HEK293 (cell line): ENCODE data around the gene TMC4.
A peak's percentile ranks its signal among the peaks of the same experiment; 100 is the strongest.

ENCODE experiments used
- CTCF ChIP-seq: fragments of 450-650 bp; formaldehyde crosslinking; IDR thresholded peaks from 2 replicates; pipeline ENCODE4 v1.5.1; 2016; ENCODE audit warnings: missing biosample characterization, missing genetic modification characterization
- ELK4 ChIP-seq: IDR thresholded peaks from 2 replicates; pipeline ENCODE4 v1.6.1; 2011; ENCODE audit warnings: mild to moderate bottlenecking, low read depth, low read length, borderline replicate concordance
- GLI2 ChIP-seq: fragments of 450-650 bp; formaldehyde crosslinking; IDR thresholded peaks from 2 replicates; pipeline ENCODE4; 2017; ENCODE audit warnings: missing biosample characterization, missing genetic modification characterization, low read depth, borderline replicate concordance
- GLIS2 ChIP-seq: fragments of 450-650 bp; formaldehyde crosslinking; IDR thresholded peaks from 2 replicates; pipeline ENCODE4 v1.5.1; 2016; ENCODE audit warnings: missing biosample characterization, missing genetic modification characterization
- HOXC10 ChIP-seq: sonication (generic); formaldehyde crosslinking; IDR thresholded peaks from 2 replicates; pipeline ENCODE4 v1.8.1; 2023; ENCODE audit warnings: mild to moderate bottlenecking, missing genetic modification reagents
- MEIS1 ChIP-seq: sonication (generic); formaldehyde crosslinking; IDR thresholded peaks from 2 replicates; pipeline ENCODE4 v1.8.1; 2022; ENCODE audit warnings: missing genetic modification reagents, mild to moderate bottlenecking, borderline replicate concordance
- MYNN ChIP-seq: fragments of 450-650 bp; formaldehyde crosslinking; IDR thresholded peaks from 2 replicates; pipeline ENCODE4 v1.5.1; 2016; ENCODE audit warnings: missing biosample characterization, missing genetic modification characterization, borderline replicate concordance
- SETDB1 ChIP-seq: IDR thresholded peaks from one replicate; pipeline ENCODE4 v1.6.1; 2017; ENCODE audit warnings: mild to moderate bottlenecking, low read length, moderate library complexity, mixed read lengths; ENCODE audit not compliant: insufficient read length
- ZBTB48 ChIP-seq: fragments of 450-650 bp; formaldehyde crosslinking; IDR thresholded peaks from 2 replicates; pipeline ENCODE4 v1.5.1; 2016; ENCODE audit warnings: missing biosample characterization, missing genetic modification characterization
- ZNF223 ChIP-seq: fragments of 450-650 bp; formaldehyde crosslinking; IDR thresholded peaks from 2 replicates; pipeline ENCODE4 v1.5.1; 2016; ENCODE audit warnings: missing biosample characterization, missing genetic modification characterization
- ZNF274 ChIP-seq, 2 experiments: fragments of 200-500 bp in 1 of 2; fragments of 450-650 bp in 1 of 2; sonication (Bioruptor generic) in 1 of 2; formaldehyde crosslinking in 1 of 2; IDR thresholded peaks; 2 replicates each; pipeline versions ENCODE4 v1.5.1 to v1.6.1; 2014 to 2016; ENCODE audit warnings: borderline replicate concordance in 1 of 2, inconsistent platforms in 1 of 2, low read length in 1 of 2, missing biosample characterization in 1 of 2, missing genetic modification characterization in 1 of 2
- ZNF292 ChIP-seq: fragments of 450-650 bp; formaldehyde crosslinking; IDR thresholded peaks from 2 replicates; pipeline ENCODE4 v1.5.1; 2016; ENCODE audit warnings: low read depth, missing biosample characterization, missing genetic modification characterization, borderline replicate concordance
- ZNF324 ChIP-seq: fragments of 450-650 bp; formaldehyde crosslinking; IDR thresholded peaks from 2 replicates; pipeline ENCODE4 v1.5.1; 2016; ENCODE audit warnings: missing biosample characterization, missing genetic modification characterization
- ZNF48 ChIP-seq: fragments of 450-650 bp; formaldehyde crosslinking; IDR thresholded peaks from 2 replicates; pipeline ENCODE4 v1.5.1; 2016; ENCODE audit warnings: missing biosample characterization, missing genetic modification characterization
- ZNF510 ChIP-seq: fragments of 450-650 bp; formaldehyde crosslinking; IDR thresholded peaks from 2 replicates; pipeline ENCODE4 v1.5.1; 2018; ENCODE audit warnings: mild to moderate bottlenecking, missing genetic modification characterization, missing biosample characterization; ENCODE audit not compliant: insufficient replicate concordance
- ZNF560 ChIP-seq: fragments of 450-650 bp; formaldehyde crosslinking; IDR thresholded peaks from 2 replicates; pipeline ENCODE4 v1.5.1; 2017; ENCODE audit warnings: missing biosample characterization, missing genetic modification characterization, borderline replicate concordance
- ZNF561 ChIP-seq: fragments of 450-650 bp; IDR thresholded peaks from 2 replicates; pipeline ENCODE4 v1.5.1; 2018; ENCODE audit warnings: missing biosample characterization, missing genetic modification characterization, borderline replicate concordance
- ZNF600 ChIP-seq: fragments of 450-650 bp; formaldehyde crosslinking; IDR thresholded peaks from 2 replicates; pipeline ENCODE4 v1.5.1; 2016; ENCODE audit warnings: missing biosample characterization, missing genetic modification characterization
- ZNF621 ChIP-seq: fragments of 450-650 bp; formaldehyde crosslinking; IDR thresholded peaks from 2 replicates; pipeline ENCODE4 v1.5.1; 2017; ENCODE audit warnings: missing biosample characterization, missing genetic modification characterization
- ZNF677 ChIP-seq: fragments of 450-650 bp; IDR thresholded peaks from 2 replicates; pipeline ENCODE4 v1.5.0; 2018; ENCODE audit warnings: missing biosample characterization, mild to moderate bottlenecking, missing genetic modification characterization, moderate library complexity
- ZNF791 ChIP-seq: fragments of 450-650 bp; formaldehyde crosslinking; IDR thresholded peaks from 2 replicates; pipeline ENCODE4 v1.5.1; 2016; ENCODE audit warnings: missing biosample characterization, missing genetic modification characterization
- ZSCAN23 ChIP-seq: fragments of 450-650 bp; formaldehyde crosslinking; IDR thresholded peaks from 2 replicates; pipeline ENCODE4 v1.5.1; 2016; ENCODE audit warnings: missing biosample characterization, missing genetic modification characterization
- TF ChIP-seq, protein P1 (sequence below): fragments of 450-650 bp; formaldehyde crosslinking; conservative IDR thresholded peaks from 2 replicates; pipeline ENCODE4 v1.5.1; 2016; ENCODE audit warnings: low read depth, missing biosample characterization, missing genetic modification characterization
- TF ChIP-seq, protein P2 (sequence below): fragments of 450-650 bp; formaldehyde crosslinking; IDR thresholded peaks from 2 replicates; pipeline ENCODE4 v1.5.1; 2016; ENCODE audit warnings: missing biosample characterization, missing genetic modification characterization
- TF ChIP-seq, protein P3 (sequence below): fragments of 450-650 bp; formaldehyde crosslinking; IDR thresholded peaks from 2 replicates; pipeline ENCODE4 v1.5.1; 2016; ENCODE audit warnings: missing biosample characterization, missing genetic modification characterization
- TF ChIP-seq, protein P4 (sequence below): fragments of 450-650 bp; formaldehyde crosslinking; IDR thresholded peaks from 2 replicates; pipeline ENCODE4 v1.5.1; 2016; ENCODE audit warnings: missing biosample characterization, missing genetic modification characterization, low read depth

TMC4 gene

DNA sequence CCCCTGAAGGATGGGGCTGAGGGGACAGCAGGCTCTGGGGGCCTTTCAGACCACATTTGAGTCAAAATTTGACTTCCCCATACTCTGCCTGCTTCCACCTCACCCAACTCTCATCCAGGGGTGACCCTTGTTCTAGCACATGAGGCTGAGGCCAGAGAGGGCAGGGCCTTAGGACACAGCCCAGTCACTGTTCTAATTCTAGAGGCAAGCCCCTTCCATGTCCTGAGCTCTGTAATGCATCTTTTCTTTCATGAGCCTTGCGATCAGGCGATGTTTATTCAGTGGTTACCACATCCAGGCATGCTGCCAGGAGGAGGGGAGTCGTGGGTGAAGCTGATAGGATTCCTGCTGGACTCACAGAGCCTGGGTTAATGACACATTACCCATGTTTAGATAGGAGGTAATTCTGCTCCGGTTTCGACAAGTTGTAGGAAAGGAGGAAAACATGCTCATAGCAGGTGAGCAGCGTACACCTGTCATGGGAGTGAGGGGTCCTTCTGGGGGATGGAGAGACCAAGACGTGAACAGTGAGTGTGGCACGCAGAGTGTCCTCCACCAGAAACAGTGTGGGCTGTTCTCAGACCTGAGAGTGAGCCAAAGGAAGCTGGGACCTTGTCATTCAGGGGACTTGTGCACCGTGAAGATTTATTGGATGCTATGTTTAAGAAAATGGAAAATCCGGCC, 37.0 kb upstream of the TMC4 start (continued):
- TF ChIP-seq GLIS2 (tag by site-specific recombination) (no peak), CTCF (no peak), ZNF621 (no peak), ZNF223 (no peak), ZSCAN23 (tag by site-specific recombination) (no peak), ZBTB48 (tag by site-specific recombination) (no peak), ZNF324 (tag by site-specific recombination) (no peak), ELK4 (no peak), HOXC10 (CRISPR knock-in tag) (no peak; the same call in 1 of the 2 replicates), GLI2 (tag by site-specific recombination) (no peak), ZNF48 (tag by site-specific recombination) (no peak), SETDB1 (no peak), MYNN (no peak), MEIS1 (CRISPR knock-in tag) (no peak), ZNF292 (tag by site-specific recombination) (no peak), ZNF274 (IDR thresholded peaks at IDR 0.05; ENCODE audit: low read length) (no peak), ZNF274 (tag by site-specific recombination; IDR thresholded peaks at IDR 0.05; ENCODE audit: borderline replicate concordance) (no peak), ZNF510 (tag by site-specific recombination) (no peak), ZNF791 (tag by site-specific recombination) (no peak), ZNF560 (tag by site-specific recombination) (no peak), ZNF677 (tag by site-specific recombination) (no peak), ZNF561 (tag by site-specific recombination) (peak; percentile 93; the same call in 1 of the 2 replicates), ZNF600 (tag by site-specific recombination) (peak; percentile 56)
- TF ChIP-seq, protein P1, sequence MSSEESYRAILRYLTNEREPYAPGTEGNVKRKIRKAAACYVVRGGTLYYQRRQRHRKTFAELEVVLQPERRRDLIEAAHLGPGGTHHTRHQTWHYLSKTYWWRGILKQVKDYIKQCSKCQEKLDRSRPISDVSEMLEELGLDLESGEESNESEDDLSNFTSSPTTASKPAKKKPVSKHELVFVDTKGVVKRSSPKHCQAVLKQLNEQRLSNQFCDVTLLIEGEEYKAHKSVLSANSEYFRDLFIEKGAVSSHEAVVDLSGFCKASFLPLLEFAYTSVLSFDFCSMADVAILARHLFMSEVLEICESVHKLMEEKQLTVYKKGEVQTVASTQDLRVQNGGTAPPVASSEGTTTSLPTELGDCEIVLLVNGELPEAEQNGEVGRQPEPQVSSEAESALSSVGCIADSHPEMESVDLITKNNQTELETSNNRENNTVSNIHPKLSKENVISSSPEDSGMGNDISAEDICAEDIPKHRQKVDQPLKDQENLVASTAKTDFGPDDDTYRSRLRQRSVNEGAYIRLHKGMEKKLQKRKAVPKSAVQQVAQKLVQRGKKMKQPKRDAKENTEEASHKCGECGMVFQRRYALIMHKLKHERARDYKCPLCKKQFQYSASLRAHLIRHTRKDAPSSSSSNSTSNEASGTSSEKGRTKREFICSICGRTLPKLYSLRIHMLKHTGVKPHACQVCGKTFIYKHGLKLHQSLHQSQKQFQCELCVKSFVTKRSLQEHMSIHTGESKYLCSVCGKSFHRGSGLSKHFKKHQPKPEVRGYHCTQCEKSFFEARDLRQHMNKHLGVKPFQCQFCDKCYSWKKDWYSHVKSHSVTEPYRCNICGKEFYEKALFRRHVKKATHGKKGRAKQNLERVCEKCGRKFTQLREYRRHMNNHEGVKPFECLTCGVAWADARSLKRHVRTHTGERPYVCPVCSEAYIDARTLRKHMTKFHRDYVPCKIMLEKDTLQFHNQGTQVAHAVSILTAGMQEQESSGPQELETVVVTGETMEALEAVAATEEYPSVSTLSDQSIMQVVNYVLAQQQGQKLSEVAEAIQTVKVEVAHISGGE (tag by site-specific recombination), result no peak
- TF ChIP-seq, protein P2, sequence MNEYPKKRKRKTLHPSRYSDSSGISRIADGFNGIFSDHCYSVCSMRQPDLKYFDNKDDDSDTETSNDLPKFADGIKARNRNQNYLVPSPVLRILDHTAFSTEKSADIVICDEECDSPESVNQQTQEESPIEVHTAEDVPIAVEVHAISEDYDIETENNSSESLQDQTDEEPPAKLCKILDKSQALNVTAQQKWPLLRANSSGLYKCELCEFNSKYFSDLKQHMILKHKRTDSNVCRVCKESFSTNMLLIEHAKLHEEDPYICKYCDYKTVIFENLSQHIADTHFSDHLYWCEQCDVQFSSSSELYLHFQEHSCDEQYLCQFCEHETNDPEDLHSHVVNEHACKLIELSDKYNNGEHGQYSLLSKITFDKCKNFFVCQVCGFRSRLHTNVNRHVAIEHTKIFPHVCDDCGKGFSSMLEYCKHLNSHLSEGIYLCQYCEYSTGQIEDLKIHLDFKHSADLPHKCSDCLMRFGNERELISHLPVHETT (tag by site-specific recombination), result no peak
- TF ChIP-seq, protein P3, sequence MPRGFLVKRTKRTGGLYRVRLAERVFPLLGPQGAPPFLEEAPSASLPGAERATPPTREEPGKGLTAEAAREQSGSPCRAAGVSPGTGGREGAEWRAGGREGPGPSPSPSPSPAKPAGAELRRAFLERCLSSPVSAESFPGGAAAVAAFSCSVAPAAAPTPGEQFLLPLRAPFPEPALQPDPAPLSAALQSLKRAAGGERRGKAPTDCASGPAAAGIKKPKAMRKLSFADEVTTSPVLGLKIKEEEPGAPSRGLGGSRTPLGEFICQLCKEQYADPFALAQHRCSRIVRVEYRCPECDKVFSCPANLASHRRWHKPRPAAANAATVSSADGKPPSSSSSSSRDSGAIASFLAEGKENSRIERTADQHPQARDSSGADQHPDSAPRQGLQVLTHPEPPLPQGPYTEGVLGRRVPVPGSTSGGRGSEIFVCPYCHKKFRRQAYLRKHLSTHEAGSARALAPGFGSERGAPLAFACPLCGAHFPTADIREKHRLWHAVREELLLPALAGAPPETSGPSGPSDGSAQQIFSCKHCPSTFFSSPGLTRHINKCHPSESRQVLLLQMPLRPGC (tag by site-specific recombination), result no peak
- TF ChIP-seq, protein P4, sequence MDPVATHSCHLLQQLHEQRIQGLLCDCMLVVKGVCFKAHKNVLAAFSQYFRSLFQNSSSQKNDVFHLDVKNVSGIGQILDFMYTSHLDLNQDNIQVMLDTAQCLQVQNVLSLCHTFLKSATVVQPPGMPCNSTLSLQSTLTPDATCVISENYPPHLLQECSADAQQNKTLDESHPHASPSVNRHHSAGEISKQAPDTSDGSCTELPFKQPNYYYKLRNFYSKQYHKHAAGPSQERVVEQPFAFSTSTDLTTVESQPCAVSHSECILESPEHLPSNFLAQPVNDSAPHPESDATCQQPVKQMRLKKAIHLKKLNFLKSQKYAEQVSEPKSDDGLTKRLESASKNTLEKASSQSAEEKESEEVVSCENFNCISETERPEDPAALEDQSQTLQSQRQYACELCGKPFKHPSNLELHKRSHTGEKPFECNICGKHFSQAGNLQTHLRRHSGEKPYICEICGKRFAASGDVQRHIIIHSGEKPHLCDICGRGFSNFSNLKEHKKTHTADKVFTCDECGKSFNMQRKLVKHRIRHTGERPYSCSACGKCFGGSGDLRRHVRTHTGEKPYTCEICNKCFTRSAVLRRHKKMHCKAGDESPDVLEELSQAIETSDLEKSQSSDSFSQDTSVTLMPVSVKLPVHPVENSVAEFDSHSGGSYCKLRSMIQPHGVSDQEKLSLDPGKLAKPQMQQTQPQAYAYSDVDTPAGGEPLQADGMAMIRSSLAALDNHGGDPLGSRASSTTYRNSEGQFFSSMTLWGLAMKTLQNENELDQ (tag by site-specific recombination), result no peak
